Vagina (tissue), 2 donors: Measurements from ENCODE around the gene KRTAP10-11. TPM values are rescaled to one million over a fixed set of nuclear protein-coding genes. Genes with fewer than 3 reads are reported as not detected.
"Not testable (repeated sequence)": the region's sequence is repeated elsewhere in the genome, so short reads cannot be mapped to it uniquely, and the experiment has no call there.

Experiments used
- DNase-seq, 2 donors: peaks; one replicate each; pipeline ENCODE4 v3.0.0-alpha.2; 2017; ENCODE audit errors: extremely low spot score in 2 of 2
- H3K27ac ChIP-seq: fragments of 200-600 bp; sonication (generic); one replicate; pipeline ENCODE4 v1.5.1; 2019
- H3K27me3 ChIP-seq: fragments of 200-600 bp; sonication (generic); one replicate; pipeline ENCODE4 v1.5.1; 2019
- H3K36me3 ChIP-seq, 2 donors: fragments of 200-600 bp; sonication (generic); one replicate each; pipeline ENCODE4 v1.5.1; 2017 to 2019
- H3K4me1 ChIP-seq: fragments of 200-600 bp; sonication (generic); one replicate; pipeline ENCODE4 v1.5.1; 2019
- H3K4me3 ChIP-seq, 2 donors: fragments of 200-600 bp; sonication (generic); 1 replicate in 1 of 2; 2 replicates in 1 of 2; pipeline ENCODE4 v1.5.1; 2016 to 2019
- H3K9me3 ChIP-seq: fragments of 200-600 bp; sonication (generic); one replicate; pipeline ENCODE4 v1.5.1; 2019
- POLR2A ChIP-seq, 2 donors: fragments of 450-650 bp; IDR thresholded peaks; one replicate each; pipeline ENCODE4 v1.6.1; 2017; ENCODE audit warnings: antibody characterized with exemption in 2 of 2, mild to moderate bottlenecking in 2 of 2, moderate library complexity in 2 of 2
- POLR2AphosphoS5 ChIP-seq, 2 donors: sonication (generic); formaldehyde crosslinking; IDR thresholded peaks; one replicate each; pipeline ENCODE4 v1.9.0; 2017; ENCODE audit warnings: antibody characterized with exemption in 2 of 2, mild to moderate bottlenecking in 2 of 2, low read depth in 1 of 2; ENCODE audit not compliant: insufficient read depth in 1 of 2
- intact Hi-C: fragments of 100-400 bp; cut with DNase I; formaldehyde crosslinking; loops from one replicate; pipeline ENCODE4 v1.15.1; 2023
- total RNA-seq: library from RNA; depleted of rRNA; stranded (reverse); fragments of >200 nt; gene quantifications from one replicate; pipeline ENCODE4 v1.2.3, GENCODE V29; 2016
- TF ChIP-seq, protein P1 (sequence below), 3 experiments: fragments of 450-650 bp in 2 of 3; fragments of 200-600 bp in 1 of 3; sonication (generic) in 1 of 3; IDR thresholded peaks; one replicate each; pipeline ENCODE4 v1.5.1; 2017 to 2019; ENCODE audit warnings: antibody characterized with exemption in 3 of 3, mild to moderate bottlenecking in 2 of 3, moderate library complexity in 2 of 3

Gene KRTAP10-11, protein sequence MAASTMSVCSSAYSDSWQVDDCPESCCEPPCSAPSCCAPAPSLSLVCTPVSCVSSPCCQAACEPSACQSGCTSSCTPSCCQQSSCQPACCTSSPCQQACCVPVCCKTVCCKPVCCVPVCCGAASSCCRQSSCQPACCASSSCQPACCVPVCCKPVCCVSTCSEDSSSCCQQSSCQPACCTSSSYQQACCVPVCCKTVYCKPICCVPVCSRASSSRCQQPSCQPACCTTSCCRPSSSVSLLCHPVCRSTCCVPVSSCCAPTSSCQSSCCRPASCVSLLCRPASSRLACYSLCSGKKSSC
- total RNA-seq, result not detected

DNA sequence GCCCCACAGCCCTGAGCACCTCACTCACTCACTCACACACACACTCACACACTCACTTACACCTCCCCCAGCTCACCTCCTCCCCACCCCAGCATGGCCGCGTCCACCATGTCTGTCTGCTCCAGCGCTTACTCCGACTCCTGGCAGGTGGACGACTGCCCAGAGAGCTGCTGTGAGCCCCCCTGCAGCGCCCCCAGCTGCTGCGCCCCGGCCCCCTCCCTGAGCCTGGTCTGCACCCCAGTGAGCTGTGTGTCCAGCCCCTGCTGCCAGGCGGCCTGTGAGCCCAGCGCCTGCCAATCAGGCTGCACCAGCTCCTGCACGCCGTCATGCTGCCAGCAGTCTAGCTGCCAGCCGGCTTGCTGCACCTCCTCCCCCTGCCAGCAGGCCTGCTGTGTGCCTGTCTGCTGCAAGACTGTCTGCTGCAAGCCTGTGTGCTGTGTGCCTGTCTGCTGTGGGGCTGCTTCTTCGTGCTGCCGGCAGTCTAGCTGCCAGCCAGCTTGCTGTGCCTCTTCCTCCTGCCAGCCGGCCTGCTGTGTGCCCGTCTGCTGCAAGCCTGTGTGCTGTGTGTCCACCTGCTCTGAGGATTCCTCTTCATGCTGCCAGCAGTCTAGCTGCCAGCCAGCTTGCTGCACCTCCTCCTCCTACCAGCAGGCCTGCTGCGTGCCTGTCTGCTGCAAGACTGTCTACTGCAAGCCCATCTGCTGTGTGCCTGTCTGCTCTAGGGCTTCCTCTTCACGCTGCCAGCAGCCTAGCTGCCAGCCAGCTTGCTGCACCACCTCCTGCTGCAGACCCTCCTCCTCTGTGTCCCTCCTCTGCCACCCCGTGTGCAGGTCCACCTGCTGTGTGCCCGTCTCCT is at the start of gene KRTAP10-11:
Gene KRTAP10-11 (plus strand): TSS at position 49 of the 856 bp plus-strand sequence. CDS start 45 bp downstream, at position 94.
- H3K4me1 ChIP-seq, H3K36me3 ChIP-seq, H3K27ac ChIP-seq, intact Hi-C loops, H3K27me3 ChIP-seq, H3K9me3 ChIP-seq, H3K4me3 ChIP-seq: not testable (repeated sequence)
- peak in 1 of 2 donors; percentile 89 for DNase-seq

DNA sequence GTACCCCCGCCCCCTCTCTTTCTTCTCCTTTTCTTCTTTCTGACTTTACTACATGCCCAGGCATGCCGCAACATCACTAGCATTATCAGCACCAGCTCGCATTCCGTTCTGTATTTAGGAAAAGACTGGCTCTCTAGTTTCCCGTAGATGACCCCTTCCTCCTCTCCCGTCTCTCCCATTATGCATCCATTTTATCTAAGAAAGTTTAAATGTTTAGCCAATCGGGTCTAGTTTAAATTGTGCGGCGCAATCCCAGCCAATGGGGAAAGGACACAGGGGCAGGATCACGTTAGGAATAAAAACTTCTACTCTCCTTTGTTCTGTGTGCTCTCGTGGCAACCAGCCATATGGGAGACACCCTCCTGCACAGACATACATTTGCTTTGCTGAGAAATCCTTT is 48.2 kb upstream of the KRTAP10-11 start:
- DNase-seq, result no peak
- Histone ChIP-seq H3K36me3 (no peaks in the 10 kb centered on the region), H3K4me1 (no peaks in the 10 kb centered on the region), H3K27ac (no peak overlapping the region), H3K4me3 (no peak overlapping the region), H3K27me3 (no peaks in the 10 kb centered on the region), H3K9me3 (no peaks in the 10 kb centered on the region)
- TF ChIP-seq POLR2A (IDR thresholded peaks at IDR 0.05) (no peak), POLR2AphosphoS5 (IDR thresholded peaks at IDR 0.05; ENCODE audit: insufficient read depth in 1 of 2, low read depth in 1 of 2) (no peak)
- TF ChIP-seq, protein P1, sequence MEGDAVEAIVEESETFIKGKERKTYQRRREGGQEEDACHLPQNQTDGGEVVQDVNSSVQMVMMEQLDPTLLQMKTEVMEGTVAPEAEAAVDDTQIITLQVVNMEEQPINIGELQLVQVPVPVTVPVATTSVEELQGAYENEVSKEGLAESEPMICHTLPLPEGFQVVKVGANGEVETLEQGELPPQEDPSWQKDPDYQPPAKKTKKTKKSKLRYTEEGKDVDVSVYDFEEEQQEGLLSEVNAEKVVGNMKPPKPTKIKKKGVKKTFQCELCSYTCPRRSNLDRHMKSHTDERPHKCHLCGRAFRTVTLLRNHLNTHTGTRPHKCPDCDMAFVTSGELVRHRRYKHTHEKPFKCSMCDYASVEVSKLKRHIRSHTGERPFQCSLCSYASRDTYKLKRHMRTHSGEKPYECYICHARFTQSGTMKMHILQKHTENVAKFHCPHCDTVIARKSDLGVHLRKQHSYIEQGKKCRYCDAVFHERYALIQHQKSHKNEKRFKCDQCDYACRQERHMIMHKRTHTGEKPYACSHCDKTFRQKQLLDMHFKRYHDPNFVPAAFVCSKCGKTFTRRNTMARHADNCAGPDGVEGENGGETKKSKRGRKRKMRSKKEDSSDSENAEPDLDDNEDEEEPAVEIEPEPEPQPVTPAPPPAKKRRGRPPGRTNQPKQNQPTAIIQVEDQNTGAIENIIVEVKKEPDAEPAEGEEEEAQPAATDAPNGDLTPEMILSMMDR (IDR thresholded peaks at IDR 0.05), result no peak
- intact Hi-C loops, result no loop called here

GRCh38 chr21:44599264-44600029 is 46.8 kb upstream of the KRTAP10-11 start:
- Histone ChIP-seq H3K4me3 (no peak overlapping the region), H3K27me3 (no peaks in the 10 kb centered on the region), H3K4me1 (no peaks in the 10 kb centered on the region), H3K9me3 (no peaks in the 10 kb centered on the region), H3K36me3 (no peaks in the 10 kb centered on the region), H3K27ac (no peak overlapping the region)
- DNase-seq, result no peak
- intact Hi-C loops, result no loop called here
- TF ChIP-seq POLR2A (IDR thresholded peaks at IDR 0.05) (no peak), POLR2AphosphoS5 (IDR thresholded peaks at IDR 0.05; ENCODE audit: insufficient read depth in 1 of 2, low read depth in 1 of 2) (no peak)

- H3K36me3 ChIP-seq, H3K4me3 ChIP-seq, H3K9me3 ChIP-seq, DNase-seq, H3K27me3 ChIP-seq, H3K27ac ChIP-seq, intact Hi-C loops, H3K4me1 ChIP-seq: not testable (repeated sequence)
These were observed 45.9 kb upstream of the KRTAP10-11 start, which contains the start of gene KRTAP10-7 for GRCh38 chr21:44600118-44600978. TSS of gene KRTAP10-7 (plus strand) at chr21:44600597. CDS start at chr21:44600622, 25 bp downstream.

DNA sequence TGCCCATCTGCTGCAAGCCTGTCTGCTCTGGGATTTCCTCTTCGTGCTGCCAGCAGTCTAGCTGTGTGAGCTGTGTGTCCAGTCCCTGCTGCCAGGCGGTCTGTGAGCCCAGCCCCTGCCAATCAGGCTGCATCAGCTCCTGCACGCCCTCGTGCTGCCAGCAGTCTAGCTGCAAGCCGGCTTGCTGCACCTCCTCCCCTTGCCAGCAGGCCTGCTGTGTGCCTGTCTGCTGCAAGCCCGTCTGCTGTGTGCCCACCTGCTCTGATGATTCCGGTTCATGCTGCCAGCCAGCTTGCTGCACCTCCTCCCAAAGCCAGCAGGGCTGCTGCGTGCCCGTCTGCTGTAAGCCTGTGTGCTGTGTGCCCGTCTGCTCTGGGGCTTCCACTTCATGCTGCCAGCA is 45.1 kb upstream of the KRTAP10-11 start:
- H3K36me3 ChIP-seq, H3K4me3 ChIP-seq, H3K9me3 ChIP-seq, H3K27me3 ChIP-seq, intact Hi-C loops, H3K27ac ChIP-seq, H3K4me1 ChIP-seq: not testable (repeated sequence)
- peak in 1 of 2 donors; percentile 65 for DNase-seq

GRCh38 chr21:44601596-44602462 is 44.4 kb upstream of the KRTAP10-11 start:
- no peaks in the 10 kb centered on the region for H3K27me3 ChIP-seq
- intact Hi-C loops, result no loop called here

More at GRCh38 chr21:44601596-44602462, 44.4 kb upstream of the KRTAP10-11 start:
- Histone ChIP-seq H3K4me1 (no peaks in the 10 kb centered on the region), H3K9me3 (no peaks in the 10 kb centered on the region), H3K36me3 (no peaks in the 10 kb centered on the region), H3K27ac (no peak overlapping the region), H3K4me3 (no peak overlapping the region)
- TF ChIP-seq, protein P1 (IDR thresholded peaks at IDR 0.05), result no peak
- TF ChIP-seq POLR2AphosphoS5 (IDR thresholded peaks at IDR 0.05; ENCODE audit: insufficient read depth in 1 of 2, low read depth in 1 of 2) (no peak), POLR2A (IDR thresholded peaks at IDR 0.05) (no peak)
- peak in 1 of 2 donors; percentile 52 for DNase-seq
